Mammary epithelial cell (primary cell): ENCODE data around the gene ZSWIM8.

ENCODE experiments used
- CTCF ChIP-seq, 2 donors: IDR thresholded peaks in 1 of 2; conservative IDR thresholded peaks in 1 of 2; 2 replicates each; pipeline ENCODE4 v1.5.1; 2011 to 2012; ENCODE audit warnings: inconsistent platforms in 2 of 2, low read length in 2 of 2, mild to moderate bottlenecking in 2 of 2, control low read depth in 1 of 2, low read depth in 1 of 2; ENCODE audit not compliant: insufficient read depth in 1 of 2; ENCODE audit errors: extremely low read depth in 1 of 2
- EZH2 ChIP-seq: IDR thresholded peaks from 2 replicates; pipeline ENCODE4 v1.6.1; 2012; ENCODE audit warnings: low read length, inconsistent platforms, borderline replicate concordance

- TF ChIP-seq CTCF (conservative IDR thresholded peaks at IDR 0.05 in 1 of 2, IDR thresholded peaks at IDR 0.05 in 1 of 2; ENCODE audit: extremely low read depth in 1 of 2, insufficient read depth in 1 of 2, low read depth in 1 of 2, low read length in 2 of 2) (no peak), EZH2 (no peak)
Observed at GRCh38 chr10:73838008-73838567, 52.7 kb downstream of the ZSWIM8 start.
